T-cell (primary cell): Measurements from ENCODE around the gene DGCR6. TPM values are rescaled to one million over a fixed set of nuclear protein-coding genes. Genes with fewer than 3 reads are reported as not detected.
"Not testable (repeated sequence)": the region's sequence is repeated elsewhere in the genome, so short reads cannot be mapped to it uniquely, and the experiment has no call there.

Source experiments
- ATAC-seq, 4 experiments: fragments of 200-7000 bp in 3 of 4; fragments of 150-1000 bp in 1 of 4; cut with Tn5 transposase; replicated peaks in 1 of 4; 1 replicate in 3 of 4; 2 replicates in 1 of 4; pipeline ENCODE4 v1.10.0; 2021; ENCODE audit warnings: moderate library complexity in 3 of 4, mild to moderate bottlenecking in 2 of 4, moderate number of reproducible peaks in 1 of 4
- CTCF ChIA-PET, 2 donors: fragments of 300-600 bp; sonication (Branson Sonifier 250); formaldehyde crosslinking; loops; one replicate each; lab custom pipeline; 2022; ENCODE audit warnings: antibody characterized with exemption in 2 of 2; lab: Charles Lee
- POLR2A ChIA-PET, 2 donors: fragments of 300-600 bp; sonication (Branson Sonifier 250); formaldehyde crosslinking; loops; one replicate each; lab custom pipeline; 2022; ENCODE audit warnings: antibody characterized with exemption in 2 of 2; lab: Charles Lee
- DNase-seq, 35 experiments: peaks; one replicate each; pipeline versions ENCODE4 v3.0.0 to v3.0.0-alpha.2; 2013 to 2023
- H3K27ac ChIP-seq: one replicate; pipeline ENCODE4 v1.5.1; 2013; ENCODE audit warnings: low read length
- H3K27me3 ChIP-seq, 2 experiments: replicated peaks in 1 of 2; 1 replicate in 1 of 2; 2 replicates in 1 of 2; pipeline versions ENCODE4 v1.6.1 to v1.7.0; 2013; ENCODE audit warnings: low read length in 1 of 2, mixed read lengths in 1 of 2; ENCODE audit not compliant: control insufficient read depth in 2 of 2, insufficient read depth in 2 of 2; ENCODE audit errors: extremely low read depth in 1 of 2
- H3K36me3 ChIP-seq, 2 donors: 1 replicate in 1 of 2; 2 replicates in 1 of 2; pipeline versions ENCODE4 v1.6.1 to v1.7.0; 2013; ENCODE audit warnings: low read length in 1 of 2; ENCODE audit not compliant: control insufficient read depth in 2 of 2, insufficient read depth in 1 of 2; ENCODE audit errors: extremely low read depth in 1 of 2
- H3K4me1 ChIP-seq, 2 experiments: 1 replicate in 1 of 2; 2 replicates in 1 of 2; pipeline versions ENCODE4 v1.6.1 to v1.7.0; 2013; ENCODE audit warnings: low read length in 2 of 2, mixed read lengths in 1 of 2; ENCODE audit not compliant: insufficient read depth in 2 of 2, control insufficient read depth in 1 of 2; ENCODE audit errors: extremely low read depth in 1 of 2
- H3K4me3 ChIP-seq, 2 donors: 1 replicate in 1 of 2; 2 replicates in 1 of 2; pipeline versions ENCODE4 v1.5.1 to v1.7.0; 2013; ENCODE audit warnings: mild to moderate bottlenecking in 2 of 2, low read length in 1 of 2, moderate library complexity in 1 of 2; ENCODE audit not compliant: control insufficient read depth in 1 of 2; ENCODE audit errors: extremely low read depth in 1 of 2
- H3K9me3 ChIP-seq: 2 replicates; pipeline ENCODE4 v1.7.0; 2013
- H3K27ac Mint-ChIP-seq, 2 donors: one replicate each; pipeline ENCODE4 v1.8.0; 2020 to 2021; ENCODE audit warnings: mild to moderate bottlenecking in 2 of 2, mixed read lengths in 2 of 2
- H3K27me3 Mint-ChIP-seq, 2 donors: one replicate each; pipeline ENCODE4 v1.8.0; 2021 to 2022; ENCODE audit warnings: mixed read lengths in 2 of 2
- H3K36me3 Mint-ChIP-seq: one replicate; pipeline ENCODE4 v1.8.0; 2021; ENCODE audit warnings: mixed read lengths
- H3K4me1 Mint-ChIP-seq, 3 donors: one replicate each; pipeline ENCODE4 v1.8.0; 2020 to 2022; ENCODE audit warnings: mixed read lengths in 3 of 3, mild to moderate bottlenecking in 1 of 3
- H3K4me3 Mint-ChIP-seq, 3 donors: one replicate each; pipeline ENCODE4 v1.8.0; 2020 to 2022; ENCODE audit warnings: mild to moderate bottlenecking in 3 of 3, mixed read lengths in 3 of 3, moderate library complexity in 3 of 3
- H3K9me3 Mint-ChIP-seq, 3 donors: one replicate each; pipeline ENCODE4 v1.8.0; 2020 to 2022; ENCODE audit warnings: mixed read lengths in 3 of 3
- WGBS: methylation state at CpG from one replicate; pipeline ENCODE4 v1.1.5; 2013; ENCODE audit warnings: missing lambda C conversion rate; ENCODE audit not compliant: insufficient coverage; 5-methylcytosine and 5-hydroxymethylcytosine counted together
- total RNA-seq, 35 experiments: library from RNA in 6 of 35; stranded (reverse) in 6 of 35; fragments of 120-200 nt in 1 of 35; gene quantifications; one replicate each; pipeline versions ENCODE4 v1.2.1 to v1.2.4 and lab custom pipeline; 2013 to 2026

Gene DGCR6
- total RNA-seq, 5 donors from 2014 or later (not counting 1 experiment from before 2014, with no cell fraction given) = 5.0 to 16.8 (median 6.5) TPM

DNA sequence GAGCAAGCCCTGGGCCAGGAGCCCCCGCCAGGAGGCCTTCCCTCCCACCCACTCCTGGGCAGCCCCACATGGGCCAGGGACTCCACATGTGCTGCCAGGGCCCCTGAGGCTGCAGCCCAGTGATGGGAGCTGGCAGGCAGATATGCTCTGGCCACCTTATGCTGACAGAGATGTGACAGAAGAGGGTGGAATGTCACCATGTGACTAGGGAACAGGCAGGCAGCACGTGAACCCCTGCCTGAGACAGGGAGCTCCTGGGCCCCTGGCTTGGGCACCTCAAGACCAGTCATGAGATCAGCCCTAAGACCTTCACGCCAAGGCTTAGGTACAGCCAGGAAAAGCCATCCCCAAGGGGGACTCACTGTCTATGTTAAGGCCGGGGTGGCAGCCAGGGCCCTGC is 20.9 kb downstream of the DGCR6 start:
- Mint-ChIP-seq H3K9me3 (no peaks in the 10 kb centered on the region), H3K27me3 (no peaks in the 10 kb centered on the region)
- CTCF ChIA-PET = no interaction called here

GRCh38 chr22:18927573-18927972 is 21.5 kb downstream of the DGCR6 start:
- H3K36me3 ChIP-seq = no peaks in the 10 kb centered on the region
- WGBS = no CpG with 5 or more reads among the region's 5 CpGs
- CTCF ChIA-PET = no interaction called here
- no peaks in the 10 kb centered on the region for H3K27me3 Mint-ChIP-seq
- ATAC-seq = no peak
- H3K27me3 ChIP-seq = no peaks in the 10 kb centered on the region
- no peak overlapping the region for H3K4me3 Mint-ChIP-seq
- H3K4me3 ChIP-seq = no peak overlapping the region
- H3K27ac Mint-ChIP-seq = no peak overlapping the region
- H3K27ac ChIP-seq = no peak overlapping the region
- no peaks in the 10 kb centered on the region for H3K4me1 ChIP-seq
- H3K36me3 Mint-ChIP-seq = no peaks in the 10 kb centered on the region
- POLR2A ChIA-PET = no interaction called here
- DNase-seq = no peak
- H3K4me1 Mint-ChIP-seq = no peaks in the 10 kb centered on the region
- no peaks in the 10 kb centered on the region for H3K9me3 ChIP-seq
- H3K9me3 Mint-ChIP-seq = no peaks in the 10 kb centered on the region

More for the DNA sequence above, 20.9 kb downstream of the DGCR6 start:
- H3K4me1 ChIP-seq = no peaks in the 10 kb centered on the region
- no peaks in the 10 kb centered on the region for H3K27me3 ChIP-seq
- H3K4me1 Mint-ChIP-seq = no peaks in the 10 kb centered on the region
- ATAC-seq (no peak), DNase-seq (no peak)
- WGBS = no CpG with 5 or more reads among the region's 4 CpGs
- POLR2A ChIA-PET = no interaction called here
- no peak overlapping the region for H3K4me3 ChIP-seq
- no peaks in the 10 kb centered on the region for H3K36me3 ChIP-seq
- H3K9me3 ChIP-seq = no peaks in the 10 kb centered on the region
- H3K27ac Mint-ChIP-seq = no peak overlapping the region
- H3K4me3 Mint-ChIP-seq = no peak overlapping the region
- H3K27ac ChIP-seq = no peak overlapping the region
- no peaks in the 10 kb centered on the region for H3K36me3 Mint-ChIP-seq

GRCh38 chr22:18929459-18929858 is 23.3 kb downstream of the DGCR6 start:
- Mint-ChIP-seq H3K27me3 (no peaks in the 10 kb centered on the region), H3K4me1 (no peaks in the 10 kb centered on the region), H3K36me3 (no peaks in the 10 kb centered on the region), H3K4me3 (no peak overlapping the region), H3K9me3 (no peaks in the 10 kb centered on the region), H3K27ac (no peak overlapping the region)
- DNase-seq (no peak), ATAC-seq (no peak)
- ChIA-PET CTCF (no interaction called here), POLR2A (no interaction called here)
- H3K27ac ChIP-seq = no peak overlapping the region
- H3K36me3 ChIP-seq = no peaks in the 10 kb centered on the region
- no peaks in the 10 kb centered on the region for H3K4me1 ChIP-seq
- WGBS = no CpG with 5 or more reads among the region's 5 CpGs
- no peak overlapping the region for H3K4me3 ChIP-seq
- no peaks in the 10 kb centered on the region for H3K9me3 ChIP-seq
- no peaks in the 10 kb centered on the region for H3K27me3 ChIP-seq

DNA sequence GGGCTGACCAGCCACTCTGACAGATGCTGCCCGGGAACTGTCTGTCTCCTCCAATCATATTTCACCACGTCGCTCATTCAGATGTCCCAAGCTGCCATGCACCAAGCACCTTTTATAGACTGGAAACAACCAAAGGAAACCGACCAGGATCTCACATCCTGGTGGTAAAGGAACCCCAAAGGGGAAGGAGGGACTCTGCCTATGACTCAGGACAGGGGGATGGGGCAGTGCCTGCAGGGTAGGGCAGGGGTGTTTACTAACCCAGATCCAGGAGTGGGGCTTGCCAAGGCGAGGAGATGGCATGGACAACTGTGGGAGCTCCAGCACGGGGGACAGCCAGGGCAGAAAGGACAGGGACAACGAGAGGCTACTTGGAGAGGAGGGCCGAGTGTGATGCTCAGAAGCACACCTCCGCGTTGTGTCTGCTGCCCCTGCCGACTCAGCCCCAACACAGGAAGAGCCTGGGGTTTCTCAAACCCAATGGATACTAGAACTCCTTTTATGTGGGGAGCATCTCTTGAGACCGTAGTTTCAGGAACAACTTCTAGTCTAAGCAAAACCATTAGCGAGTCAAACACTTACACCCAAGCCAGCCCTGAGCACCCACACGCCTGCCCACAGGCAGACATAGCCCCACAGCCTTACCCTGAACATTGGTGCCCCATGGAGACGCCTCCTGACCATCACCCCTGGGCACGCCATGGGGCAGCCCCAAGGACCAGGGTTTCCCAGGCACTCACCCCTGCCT is 26.0 kb downstream of the DGCR6 start:
- Histone ChIP-seq H3K9me3 (no peaks in the 10 kb centered on the region), H3K4me1 (no peaks in the 10 kb centered on the region), H3K27ac (no peak overlapping the region), H3K4me3 (no peak overlapping the region), H3K36me3 (no peaks in the 10 kb centered on the region), H3K27me3 (no peaks in the 10 kb centered on the region)
- Mint-ChIP-seq H3K27ac (no peak overlapping the region), H3K36me3 (no peaks in the 10 kb centered on the region), H3K4me3 (no peak overlapping the region), H3K9me3 (no peaks in the 10 kb centered on the region), H3K27me3 (no peaks in the 10 kb centered on the region), H3K4me1 (no peaks in the 10 kb centered on the region)
- ChIA-PET CTCF (no interaction called here), POLR2A (no interaction called here)
- DNase-seq (no peak), ATAC-seq (no peak)
- no CpG with 5 or more reads among the region's 16 CpGs for WGBS

DNA sequence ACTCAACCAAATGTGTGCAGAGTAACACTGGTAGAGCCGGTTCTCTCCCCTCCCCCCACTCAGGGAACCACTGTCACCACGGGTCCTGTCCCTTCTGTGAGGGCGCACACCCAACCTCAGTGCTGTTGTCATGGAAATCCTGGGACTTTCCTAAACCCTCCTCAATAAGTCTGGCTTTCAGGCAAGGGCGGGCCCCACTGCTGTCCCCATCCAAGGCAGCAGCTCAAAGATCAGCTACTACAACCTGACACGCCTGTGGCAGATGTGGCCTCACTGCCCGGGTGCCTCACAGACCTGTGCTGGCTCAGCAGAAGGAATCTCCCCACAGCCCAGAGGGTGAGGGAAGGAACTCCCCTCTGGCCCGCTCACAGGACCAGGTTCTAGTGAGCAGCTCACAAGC is 27.8 kb downstream of the DGCR6 start:
- ChIA-PET POLR2A (no interaction called here), CTCF (no interaction called here)
- no peak overlapping the region for H3K4me3 ChIP-seq
- Mint-ChIP-seq H3K27ac (no peak overlapping the region), H3K4me3 (no peak overlapping the region), H3K36me3 (no peaks in the 10 kb centered on the region), H3K27me3 (no peaks in the 10 kb centered on the region), H3K9me3 (no peaks in the 10 kb centered on the region), H3K4me1 (no peaks in the 10 kb centered on the region)
- DNase-seq (no peak), ATAC-seq (no peak)
- H3K27ac ChIP-seq = no peak overlapping the region
- no peaks in the 10 kb centered on the region for H3K4me1 ChIP-seq
- H3K27me3 ChIP-seq = no peaks in the 10 kb centered on the region
- no peaks in the 10 kb centered on the region for H3K9me3 ChIP-seq
- H3K36me3 ChIP-seq = no peaks in the 10 kb centered on the region
- no CpG with 5 or more reads among the region's 7 CpGs for WGBS

- CTCF ChIA-PET, H3K4me1 ChIP-seq, H3K36me3 ChIP-seq, H3K27ac Mint-ChIP-seq, H3K27me3 Mint-ChIP-seq, H3K4me3 ChIP-seq, POLR2A ChIA-PET, H3K4me3 Mint-ChIP-seq, H3K9me3 Mint-ChIP-seq, H3K9me3 ChIP-seq, H3K27me3 ChIP-seq, H3K27ac ChIP-seq, H3K36me3 Mint-ChIP-seq, ATAC-seq, H3K4me1 Mint-ChIP-seq, DNase-seq: not testable (repeated sequence)
- WGBS = no CpG with 5 or more reads among the region's 7 CpGs
Measured at GRCh38 chr22:18934688-18935087, 28.6 kb downstream of the DGCR6 start.
